ENCODE data around the gene OVCH1. TPM values are rescaled to one million over a fixed set of nuclear protein-coding genes. Genes with fewer than 3 reads are reported as not detected.
A peak's percentile ranks its signal among the peaks of the same experiment; 100 is the strongest.

Gene OVCH1
- total RNA-seq, 5 donors from 2014 or later (not counting 1 experiment from before 2014, with no cell fraction given): not detected

DNA sequence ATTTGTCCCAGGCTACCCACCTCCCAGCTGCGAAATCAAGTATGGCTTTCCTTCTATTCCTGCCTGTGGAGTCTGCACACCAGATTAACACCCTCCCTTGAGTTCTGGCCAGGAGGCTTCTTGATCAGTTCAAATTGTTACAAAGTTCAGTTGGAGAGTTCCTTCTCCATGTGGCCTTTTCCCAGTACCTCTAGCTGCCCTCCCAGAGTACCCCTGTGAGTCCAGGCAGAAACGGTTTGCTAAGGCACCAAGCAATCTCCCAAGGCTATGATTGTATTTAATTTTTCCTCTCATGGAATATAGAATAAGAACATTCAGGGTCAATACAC is 66.8 kb downstream of the OVCH1 start:
- Histone ChIP-seq H3K4me3 (ENCODE audit: control insufficient read depth in 1 of 2, extremely low read depth in 1 of 2, low read length in 1 of 2) (no peak overlapping the region), H3K27me3 (replicated peaks in 1 of 2; ENCODE audit: control insufficient read depth in 2 of 2, extremely low read depth in 1 of 2, insufficient read depth in 2 of 2, low read length in 1 of 2) (peaks cover 0 to 4% of the 10 kb centered on the region in 2 experiments), H3K36me3 (ENCODE audit: control insufficient read depth in 2 of 2, extremely low read depth in 1 of 2, insufficient read depth in 1 of 2, low read length in 1 of 2) (no peaks in the 10 kb centered on the region), H3K9me3 (no peaks in the 10 kb centered on the region), H3K27ac (ENCODE audit: low read length) (no peak overlapping the region), H3K4me1 (ENCODE audit: control insufficient read depth in 1 of 2, extremely low read depth in 1 of 2, insufficient read depth in 2 of 2, low read length in 2 of 2) (no peaks in the 10 kb centered on the region)
- peaks cover 2 to 7% (median 2%) of the 10 kb centered on the region in 3 donors for H3K4me1 Mint-ChIP-seq
- H3K27me3 Mint-ChIP-seq: peaks cover 11 to 16% of the 10 kb centered on the region in 2 donors
- no peaks in the 10 kb centered on the region for H3K36me3 Mint-ChIP-seq
- H3K27ac Mint-ChIP-seq: no peak overlapping the region
- DNase-seq: no peak
- no peak overlapping the region for H3K4me3 Mint-ChIP-seq
- 71% methylated on average over 1 of the region's 2 CpGs for WGBS (ENCODE audit: insufficient coverage)
- ChIA-PET POLR2A (no interaction called here), CTCF (no interaction called here)
- no peaks in the 10 kb centered on the region for H3K9me3 Mint-ChIP-seq
- ATAC-seq (replicated peaks in 1 of 4): no peak

DNA sequence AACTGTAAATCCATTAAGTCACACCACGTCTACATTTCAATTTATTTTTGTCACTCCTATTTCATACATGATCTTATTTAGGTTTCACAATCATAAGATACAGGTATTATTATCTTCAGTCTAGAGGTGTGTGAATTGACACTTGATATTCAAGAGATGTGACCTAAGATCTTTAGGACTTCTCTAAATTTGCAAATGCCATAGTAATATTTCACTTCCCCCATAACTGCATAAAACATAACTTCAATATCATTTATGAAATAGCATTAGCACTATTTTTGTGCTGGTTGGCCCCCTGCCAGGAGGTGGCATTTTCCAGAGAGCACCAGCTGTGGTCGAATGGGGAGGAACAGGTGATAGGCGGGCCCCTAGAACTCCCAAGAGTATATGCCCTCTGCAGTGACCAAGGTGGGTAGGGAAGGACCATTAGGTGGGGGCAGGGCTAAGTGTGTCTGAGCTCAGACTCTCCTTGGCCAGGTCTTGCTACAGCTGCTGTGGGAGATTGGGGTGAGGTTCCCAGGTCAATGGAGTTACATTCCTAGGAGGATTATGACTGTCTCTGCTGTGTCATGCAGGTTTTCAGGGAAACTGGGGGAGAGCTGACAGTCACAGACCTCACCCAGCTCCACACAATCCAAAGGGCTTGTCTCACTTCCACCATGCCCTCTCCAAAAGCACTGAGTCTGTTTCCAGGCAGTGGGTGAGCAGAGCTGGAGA is 67.3 kb downstream of the OVCH1 start:
- ATAC-seq (replicated peaks in 1 of 4) (no peak), DNase-seq (no peak)
- ChIA-PET POLR2A (no interaction called here), CTCF (no interaction called here)
- Histone ChIP-seq H3K4me1 (ENCODE audit: control insufficient read depth in 1 of 2, extremely low read depth in 1 of 2, insufficient read depth in 2 of 2, low read length in 2 of 2) (no peaks in the 10 kb centered on the region), H3K27me3 (replicated peaks in 1 of 2; ENCODE audit: control insufficient read depth in 2 of 2, extremely low read depth in 1 of 2, insufficient read depth in 2 of 2, low read length in 1 of 2) (peaks cover 0 to 4% of the 10 kb centered on the region in 2 experiments), H3K4me3 (ENCODE audit: control insufficient read depth in 1 of 2, extremely low read depth in 1 of 2, low read length in 1 of 2) (no peak overlapping the region), H3K9me3 (no peaks in the 10 kb centered on the region), H3K27ac (ENCODE audit: low read length) (no peak overlapping the region), H3K36me3 (ENCODE audit: control insufficient read depth in 2 of 2, extremely low read depth in 1 of 2, insufficient read depth in 1 of 2, low read length in 1 of 2) (no peaks in the 10 kb centered on the region)
- peaks cover 2 to 7% (median 2%) of the 10 kb centered on the region in 3 donors for H3K4me1 Mint-ChIP-seq
- H3K9me3 Mint-ChIP-seq: no peaks in the 10 kb centered on the region
- 76% methylated on average over 2 of the region's 3 CpGs for WGBS (ENCODE audit: insufficient coverage)
- no peak overlapping the region for H3K4me3 Mint-ChIP-seq
- H3K27ac Mint-ChIP-seq: no peak overlapping the region
- peaks cover 11 to 16% of the 10 kb centered on the region in 2 donors for H3K27me3 Mint-ChIP-seq
- no peaks in the 10 kb centered on the region for H3K36me3 Mint-ChIP-seq

DNA sequence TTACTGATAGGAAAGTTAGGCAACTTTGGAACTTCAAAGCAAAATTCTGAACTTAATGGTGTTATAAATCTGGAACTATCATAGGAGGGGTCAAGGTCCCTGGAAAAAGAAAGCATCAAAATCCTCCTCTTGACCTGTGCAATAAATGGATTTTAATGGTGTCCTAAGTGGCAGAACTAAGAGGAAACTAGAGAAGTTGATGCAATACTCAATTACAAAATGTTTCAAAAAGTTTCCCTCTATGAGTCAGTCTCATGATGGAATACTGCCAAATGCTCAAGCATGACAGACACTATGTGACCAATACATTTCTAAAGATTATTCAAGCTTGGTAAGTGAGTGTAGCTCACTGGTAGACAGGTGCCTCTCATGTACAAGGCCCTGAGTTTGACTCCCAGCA is 68.9 kb downstream of the OVCH1 start:
- CTCF ChIA-PET: no interaction called here
- Histone ChIP-seq H3K27ac (ENCODE audit: low read length) (no peak overlapping the region), H3K9me3 (no peaks in the 10 kb centered on the region), H3K36me3 (ENCODE audit: control insufficient read depth in 2 of 2, extremely low read depth in 1 of 2, insufficient read depth in 1 of 2, low read length in 1 of 2) (no peaks in the 10 kb centered on the region), H3K4me3 (ENCODE audit: control insufficient read depth in 1 of 2, extremely low read depth in 1 of 2, low read length in 1 of 2) (no peak overlapping the region), H3K4me1 (ENCODE audit: control insufficient read depth in 1 of 2, extremely low read depth in 1 of 2, insufficient read depth in 2 of 2, low read length in 2 of 2) (no peaks in the 10 kb centered on the region), H3K27me3 (replicated peaks in 1 of 2; ENCODE audit: control insufficient read depth in 2 of 2, extremely low read depth in 1 of 2, insufficient read depth in 2 of 2, low read length in 1 of 2) (peaks cover 0 to 4% of the 10 kb centered on the region in 2 experiments)
- no peak for DNase-seq
- no peak for ATAC-seq (replicated peaks in 1 of 4)
- Mint-ChIP-seq H3K36me3 (no peaks in the 10 kb centered on the region), H3K4me3 (no peak overlapping the region), H3K4me1 (peaks cover 2 to 7% (median 2%) of the 10 kb centered on the region in 3 donors), H3K9me3 (no peaks in the 10 kb centered on the region), H3K27ac (no peak overlapping the region), H3K27me3 (peaks cover 11 to 14% of the 10 kb centered on the region in 2 donors)
- POLR2A ChIA-PET: interaction anchor here in 1 of 2 donors (0.7 kb wide), 1 partner anchor 23 kb away, joined by 3 read pairs; no protein-coding TSS in a partner anchor

DNA sequence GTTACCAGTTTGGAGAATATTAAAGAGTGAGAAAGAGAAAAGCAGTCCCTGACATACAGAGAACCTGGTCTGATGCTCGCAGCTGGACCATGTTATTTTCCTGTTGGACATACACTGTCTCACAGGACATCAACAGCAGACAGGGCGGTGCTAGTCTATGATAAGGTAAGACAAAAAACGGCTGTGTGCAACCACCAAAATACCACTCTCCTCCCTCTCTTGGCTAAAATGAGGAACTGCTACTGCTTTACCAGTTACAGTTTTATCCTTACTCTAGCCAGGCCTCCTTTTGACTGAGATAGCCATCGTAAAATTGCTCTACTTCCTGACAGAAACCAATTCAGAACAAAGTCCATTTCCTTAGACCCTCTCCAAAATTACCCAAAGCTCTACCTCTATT is 69.5 kb downstream of the OVCH1 start:
- H3K4me1 Mint-ChIP-seq: peaks cover 2 to 7% (median 2%) of the 10 kb centered on the region in 3 donors
- H3K27ac ChIP-seq (ENCODE audit: low read length): no peak overlapping the region
- no peaks in the 10 kb centered on the region for H3K36me3 Mint-ChIP-seq
- ATAC-seq (replicated peaks in 1 of 4): peak; percentile 65 to 84 (median 76)
- H3K4me3 Mint-ChIP-seq: no peak overlapping the region
- no peaks in the 10 kb centered on the region for H3K9me3 Mint-ChIP-seq
- H3K27me3 ChIP-seq (replicated peaks in 1 of 2; ENCODE audit: control insufficient read depth in 2 of 2, extremely low read depth in 1 of 2, insufficient read depth in 2 of 2, low read length in 1 of 2): peaks cover 0 to 4% of the 10 kb centered on the region in 2 experiments
- no peaks in the 10 kb centered on the region for H3K9me3 ChIP-seq
- WGBS (ENCODE audit: insufficient coverage): 15% methylated on average over 4 of the region's 4 CpGs
- H3K4me1 ChIP-seq (ENCODE audit: control insufficient read depth in 1 of 2, extremely low read depth in 1 of 2, insufficient read depth in 2 of 2, low read length in 2 of 2): no peaks in the 10 kb centered on the region
- H3K27me3 Mint-ChIP-seq: peaks cover 11 to 14% of the 10 kb centered on the region in 2 donors
- no peak overlapping the region for H3K4me3 ChIP-seq (ENCODE audit: control insufficient read depth in 1 of 2, extremely low read depth in 1 of 2, low read length in 1 of 2)
- no peaks in the 10 kb centered on the region for H3K36me3 ChIP-seq (ENCODE audit: control insufficient read depth in 2 of 2, extremely low read depth in 1 of 2, insufficient read depth in 1 of 2, low read length in 1 of 2)
- peak in 3 of 35 experiments; percentile 6 to 38 (median 7) for DNase-seq
- CTCF ChIA-PET: interaction anchor here (0.6 to 0.7 kb wide), 2 partner anchors 19 to 27 kb away, joined by 3 to 6 read pairs; no protein-coding TSS in a partner anchor
- POLR2A ChIA-PET: no interaction called here
- H3K27ac Mint-ChIP-seq: no peak overlapping the region

DNA sequence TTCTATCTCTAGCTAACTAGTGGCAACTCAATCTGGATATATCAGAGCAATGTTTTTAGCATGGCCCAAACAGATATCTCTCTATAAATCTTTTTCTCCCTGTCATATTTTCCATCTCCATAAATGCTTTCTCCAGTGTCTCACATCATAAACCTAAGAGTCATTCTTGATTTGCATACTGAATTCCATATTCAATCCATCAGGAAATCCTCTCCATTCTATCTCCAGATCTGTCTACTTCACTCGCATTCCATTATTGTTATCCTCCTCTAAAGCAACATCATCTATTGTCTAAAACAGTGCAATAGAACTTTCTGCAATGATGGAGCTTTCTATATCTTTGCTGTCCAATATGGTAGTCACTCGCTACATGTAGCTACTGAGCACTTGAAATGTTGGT is 71.0 kb downstream of the OVCH1 start:
- H3K27ac ChIP-seq (ENCODE audit: low read length): no peak overlapping the region
- DNase-seq: no peak
- no peak overlapping the region for H3K4me3 ChIP-seq (ENCODE audit: control insufficient read depth in 1 of 2, extremely low read depth in 1 of 2, low read length in 1 of 2)
- Mint-ChIP-seq H3K9me3 (no peaks in the 10 kb centered on the region), H3K36me3 (no peaks in the 10 kb centered on the region), H3K27me3 (peaks cover 8 to 20% of the 10 kb centered on the region in 2 donors), H3K4me3 (no peak overlapping the region), H3K27ac (no peak overlapping the region), H3K4me1 (peaks cover 2 to 7% (median 2%) of the 10 kb centered on the region in 3 donors)
- H3K27me3 ChIP-seq (replicated peaks in 1 of 2; ENCODE audit: control insufficient read depth in 2 of 2, extremely low read depth in 1 of 2, insufficient read depth in 2 of 2, low read length in 1 of 2): peaks cover 0 to 4% of the 10 kb centered on the region in 2 experiments
- ChIA-PET POLR2A (no interaction called here), CTCF (interaction anchor here in 1 of 2 donors (1.2 kb wide), 1 partner anchor 109 kb away, joined by 3 read pairs; no protein-coding TSS in a partner anchor)
- 100% methylated on average over 1 of the region's 2 CpGs for WGBS (ENCODE audit: insufficient coverage)
- ATAC-seq (replicated peaks in 1 of 4): no peak
- no peaks in the 10 kb centered on the region for H3K36me3 ChIP-seq (ENCODE audit: control insufficient read depth in 2 of 2, extremely low read depth in 1 of 2, insufficient read depth in 1 of 2, low read length in 1 of 2)
- H3K4me1 ChIP-seq (ENCODE audit: control insufficient read depth in 1 of 2, extremely low read depth in 1 of 2, insufficient read depth in 2 of 2, low read length in 2 of 2): no peaks in the 10 kb centered on the region
- H3K9me3 ChIP-seq: no peaks in the 10 kb centered on the region

DNA sequence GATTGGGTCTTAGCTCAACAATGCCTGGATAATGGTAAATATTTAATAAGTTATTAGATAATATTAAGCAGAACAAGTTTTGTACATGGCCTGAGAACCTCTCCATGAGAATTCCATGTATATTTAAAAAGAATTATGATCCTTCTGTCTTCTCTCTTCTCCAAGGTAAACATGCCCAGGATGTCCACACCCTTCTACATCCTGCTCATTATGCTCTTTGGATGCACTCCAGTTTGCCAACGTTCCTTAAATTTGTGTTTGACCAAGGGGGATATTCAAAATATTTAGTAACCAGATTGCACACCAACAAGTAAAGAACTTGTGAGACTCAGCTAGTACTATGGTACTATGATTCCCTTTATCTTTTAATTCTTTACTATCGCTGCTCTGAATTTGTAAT is 71.8 kb downstream of the OVCH1 start:
- peaks cover 6 to 20% of the 10 kb centered on the region in 2 donors for H3K27me3 Mint-ChIP-seq
- no peaks in the 10 kb centered on the region for H3K9me3 Mint-ChIP-seq
- WGBS (ENCODE audit: insufficient coverage): 80% methylated on average over 1 of the region's 2 CpGs
- H3K36me3 ChIP-seq (ENCODE audit: control insufficient read depth in 2 of 2, extremely low read depth in 1 of 2, insufficient read depth in 1 of 2, low read length in 1 of 2): no peaks in the 10 kb centered on the region
- no peak overlapping the region for H3K27ac Mint-ChIP-seq
- peaks cover 0 to 4% of the 10 kb centered on the region in 2 experiments for H3K27me3 ChIP-seq (replicated peaks in 1 of 2; ENCODE audit: control insufficient read depth in 2 of 2, extremely low read depth in 1 of 2, insufficient read depth in 2 of 2, low read length in 1 of 2)
- no peaks in the 10 kb centered on the region for H3K9me3 ChIP-seq
- no peak for ATAC-seq (replicated peaks in 1 of 4)
- no peaks in the 10 kb centered on the region for H3K4me1 ChIP-seq (ENCODE audit: control insufficient read depth in 1 of 2, extremely low read depth in 1 of 2, insufficient read depth in 2 of 2, low read length in 2 of 2)
- peaks cover 2 to 7% (median 2%) of the 10 kb centered on the region in 3 donors for H3K4me1 Mint-ChIP-seq
- H3K4me3 ChIP-seq (ENCODE audit: control insufficient read depth in 1 of 2, extremely low read depth in 1 of 2, low read length in 1 of 2): no peak overlapping the region
- no peak overlapping the region for H3K27ac ChIP-seq (ENCODE audit: low read length)
- no peak for DNase-seq
- H3K4me3 Mint-ChIP-seq: no peak overlapping the region
- POLR2A ChIA-PET: no interaction called here
- H3K36me3 Mint-ChIP-seq: no peaks in the 10 kb centered on the region
- CTCF ChIA-PET: no interaction called here
